HG03025 (cell line): ENCODE measurements around the gene BPGM.

Source experiments
- ATAC-seq: cut with Tn5 transposase; IDR thresholded peaks from one replicate; pipeline ENCODE4 v1.9.1; 2021; ENCODE audit warnings: mild to moderate bottlenecking, moderate library complexity; ENCODE audit not compliant: unreplicated experiment, low FRiP score

Gene BPGM

DNA sequence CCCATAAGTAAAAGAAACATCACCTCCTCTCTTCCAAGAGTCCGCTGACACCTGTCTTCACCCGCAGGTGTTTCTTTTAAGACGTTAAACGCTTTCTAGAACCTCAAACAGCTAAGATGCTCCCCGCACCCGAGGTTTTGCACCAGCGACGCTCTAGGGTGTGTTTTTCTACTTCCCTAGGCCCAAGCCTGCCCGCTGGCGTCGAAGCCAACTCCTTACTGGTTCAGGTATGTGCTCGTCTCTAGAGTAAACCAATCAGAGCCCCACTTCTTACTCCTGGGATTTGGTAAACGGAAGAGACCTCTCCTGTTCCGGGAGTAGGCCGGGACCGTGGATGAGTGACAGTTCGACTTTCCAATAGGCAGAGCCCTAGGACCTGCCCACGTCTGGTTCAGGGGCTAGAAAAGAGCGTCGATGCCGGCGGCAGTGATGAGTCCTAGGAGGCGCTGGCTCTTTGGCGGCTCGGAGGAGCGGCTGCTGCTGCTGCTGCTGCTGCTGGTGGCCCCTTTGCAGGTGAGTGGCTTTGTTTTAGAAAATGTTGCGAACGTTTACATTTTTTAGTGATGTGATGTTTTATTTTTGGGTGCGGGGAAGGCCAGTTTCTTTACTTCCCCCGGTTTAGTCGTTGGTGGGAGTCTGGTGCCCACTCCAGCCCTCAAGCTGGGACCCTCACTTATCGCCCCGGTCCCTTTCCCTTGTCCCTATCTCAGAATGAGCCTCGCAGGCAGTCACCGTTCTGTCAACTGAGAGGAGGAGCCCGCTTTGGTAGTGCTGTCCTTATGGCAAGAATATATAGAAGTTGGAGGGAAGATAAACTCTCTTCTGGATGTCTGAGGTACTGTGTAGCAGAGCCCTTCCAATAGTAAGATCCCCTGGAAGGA lies at the start of gene BPGM:
BPGM (plus strand) TSS at position 429 of the 881 bp plus-strand sequence. CDS start 14,655 bp downstream, outside the sequence.
- ATAC-seq: peak; percentile 99

DNA sequence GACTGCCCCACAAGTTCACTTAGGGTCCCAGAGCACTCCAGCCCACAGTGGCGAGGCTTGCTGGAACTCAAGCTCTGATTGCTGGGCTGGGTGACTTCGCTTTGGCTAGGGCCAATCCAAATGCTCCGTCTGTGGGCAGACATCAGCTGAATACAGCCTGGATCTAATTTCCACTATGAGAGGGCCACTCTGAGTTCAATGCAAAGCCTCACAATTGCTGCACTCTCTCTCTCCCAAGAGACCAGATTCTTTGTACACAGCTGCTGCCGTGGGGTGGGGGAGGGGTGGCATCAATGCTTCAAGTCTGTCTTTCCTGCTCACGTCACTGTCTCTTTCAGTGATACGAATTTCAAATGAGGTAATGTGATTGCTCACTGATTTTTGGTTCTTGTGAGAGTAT lies 47.3 kb upstream of the BPGM start:
- ATAC-seq: no peak

DNA sequence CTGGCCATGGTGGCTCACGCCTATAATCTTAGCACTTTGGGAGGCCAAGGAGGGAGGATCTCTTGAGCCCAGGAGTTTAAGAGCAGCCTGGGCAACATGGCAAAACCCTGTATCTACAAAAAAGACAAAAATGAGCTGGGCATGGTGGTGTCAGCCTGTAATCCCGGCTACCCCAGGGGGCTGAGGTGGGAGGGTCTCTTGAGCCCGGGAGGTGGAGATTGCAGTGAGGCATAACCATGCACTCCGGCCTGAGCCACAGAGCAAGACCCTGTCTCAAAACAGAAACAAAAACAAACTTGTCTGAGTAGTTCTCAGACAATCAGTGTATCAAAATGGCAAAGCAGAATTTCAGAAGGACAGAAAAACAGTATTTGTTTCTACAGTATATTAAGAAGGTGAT lies 45.2 kb upstream of the BPGM start:
- ATAC-seq: no peak

DNA sequence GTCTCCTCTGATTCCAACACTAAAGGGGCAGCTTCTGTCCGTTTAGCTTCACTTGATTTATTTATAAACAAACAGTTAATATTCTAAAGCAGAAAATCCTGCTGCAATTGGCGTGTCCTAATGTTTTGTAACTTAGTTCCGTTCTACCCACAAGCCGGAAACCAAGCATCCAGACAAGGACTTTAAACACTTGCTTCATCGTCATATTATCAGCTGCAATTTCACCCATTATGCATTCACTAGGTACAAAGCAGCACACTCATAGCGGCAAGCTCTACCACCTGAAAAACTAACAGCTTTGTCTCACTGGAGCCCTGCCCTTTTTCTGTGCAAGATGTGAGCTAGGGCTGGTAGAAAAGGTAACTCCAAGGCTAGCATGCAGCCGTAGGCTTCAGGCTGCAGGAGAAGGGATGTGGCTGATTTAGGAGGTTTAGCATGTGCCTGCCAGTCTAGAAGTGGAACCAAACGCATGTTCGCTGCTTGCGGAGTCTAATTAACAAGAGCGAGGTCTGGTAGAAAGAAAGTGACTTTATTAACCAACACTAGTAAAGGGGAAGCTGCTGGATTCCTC lies 43.7 kb upstream of the BPGM start:
- ATAC-seq: no peak

DNA sequence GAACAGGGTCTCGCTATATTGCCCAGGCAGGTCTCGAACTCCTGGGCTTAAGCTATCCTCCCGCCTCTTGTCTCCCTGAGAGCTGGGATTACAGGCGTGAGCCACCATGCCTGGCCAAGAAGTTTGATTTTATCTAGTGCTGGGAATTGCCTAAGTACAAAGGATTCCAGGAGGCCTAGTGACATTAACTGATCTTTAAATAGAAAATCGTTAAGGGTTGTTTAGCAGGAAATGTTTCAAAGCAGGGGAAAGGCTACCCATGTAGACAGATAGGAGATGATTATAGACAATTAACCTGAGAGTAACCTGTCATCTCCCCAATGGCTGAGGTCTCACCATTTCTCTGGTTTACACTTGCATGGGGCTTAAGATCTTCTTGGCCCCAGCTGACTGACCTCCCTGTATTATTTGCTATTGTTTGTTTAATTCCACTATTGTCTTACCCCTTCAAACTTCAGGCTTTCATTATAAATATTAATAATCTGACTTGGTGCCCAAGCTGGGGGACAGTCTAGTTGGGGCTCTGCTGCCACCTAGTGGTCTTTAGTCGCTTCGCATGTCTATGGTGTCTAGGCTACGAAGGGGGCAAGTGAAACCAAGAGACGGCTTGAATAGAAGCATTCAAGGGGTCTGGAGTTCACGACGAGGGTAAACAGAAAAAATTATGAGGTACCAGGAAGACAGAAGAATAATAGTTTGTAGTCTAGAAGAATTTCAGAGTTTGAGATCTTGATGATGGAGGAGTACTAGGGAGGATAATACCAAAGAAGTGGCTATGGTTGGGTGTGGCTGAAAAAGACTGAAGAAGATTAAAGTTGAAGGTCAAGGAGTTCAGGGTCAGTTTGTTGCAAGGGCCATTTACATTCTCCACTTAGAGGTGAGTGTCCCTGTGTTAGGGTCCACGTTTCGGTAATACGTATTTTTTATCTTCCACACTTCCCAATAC lies 40.4 kb upstream of the BPGM start:
- ATAC-seq: no peak

DNA sequence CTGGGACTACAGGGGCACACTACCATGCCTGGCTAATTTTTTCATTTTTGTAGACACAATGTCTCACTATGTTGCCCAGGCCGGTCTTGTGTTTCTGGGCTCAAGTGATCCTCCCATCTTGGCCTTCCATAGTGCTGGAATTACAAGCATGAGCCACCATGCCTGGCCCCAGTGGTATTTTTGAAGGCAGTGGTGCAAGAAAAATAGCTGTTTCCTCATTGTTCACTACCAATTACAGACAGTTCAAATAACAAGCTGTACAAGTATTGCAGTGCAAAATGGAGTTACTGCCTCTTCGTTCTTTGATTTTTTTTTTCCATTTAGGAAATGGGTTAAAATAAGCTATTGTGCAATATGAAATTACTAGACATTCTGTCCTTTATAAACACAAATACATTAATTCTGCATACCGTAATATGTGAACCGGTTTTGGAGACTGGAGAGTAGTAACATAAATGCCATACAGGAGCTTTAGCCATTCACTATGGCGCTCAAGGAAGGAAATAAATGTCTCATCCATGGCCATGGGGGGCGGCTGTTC lies 35.0 kb upstream of the BPGM start:
- no peak for ATAC-seq

DNA sequence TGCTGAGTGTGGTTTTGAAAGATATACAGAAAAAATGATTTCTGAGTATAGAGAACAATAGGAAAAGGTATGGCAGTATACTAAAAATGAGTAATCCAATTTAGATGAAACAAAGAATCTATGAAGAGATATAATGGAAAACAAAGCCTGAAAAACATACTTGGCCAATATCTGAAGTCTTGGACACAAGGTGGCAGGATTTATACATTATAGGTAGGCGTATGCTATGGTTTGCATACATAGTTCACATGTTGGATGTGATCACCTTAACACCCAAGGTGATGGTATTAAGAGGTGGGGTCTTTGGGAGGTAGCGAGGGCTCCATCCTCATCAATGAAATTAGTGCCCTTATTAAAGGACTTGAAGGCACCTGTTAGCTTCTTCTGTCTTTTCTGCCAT lies 34.5 kb upstream of the BPGM start:
- no peak for ATAC-seq

DNA sequence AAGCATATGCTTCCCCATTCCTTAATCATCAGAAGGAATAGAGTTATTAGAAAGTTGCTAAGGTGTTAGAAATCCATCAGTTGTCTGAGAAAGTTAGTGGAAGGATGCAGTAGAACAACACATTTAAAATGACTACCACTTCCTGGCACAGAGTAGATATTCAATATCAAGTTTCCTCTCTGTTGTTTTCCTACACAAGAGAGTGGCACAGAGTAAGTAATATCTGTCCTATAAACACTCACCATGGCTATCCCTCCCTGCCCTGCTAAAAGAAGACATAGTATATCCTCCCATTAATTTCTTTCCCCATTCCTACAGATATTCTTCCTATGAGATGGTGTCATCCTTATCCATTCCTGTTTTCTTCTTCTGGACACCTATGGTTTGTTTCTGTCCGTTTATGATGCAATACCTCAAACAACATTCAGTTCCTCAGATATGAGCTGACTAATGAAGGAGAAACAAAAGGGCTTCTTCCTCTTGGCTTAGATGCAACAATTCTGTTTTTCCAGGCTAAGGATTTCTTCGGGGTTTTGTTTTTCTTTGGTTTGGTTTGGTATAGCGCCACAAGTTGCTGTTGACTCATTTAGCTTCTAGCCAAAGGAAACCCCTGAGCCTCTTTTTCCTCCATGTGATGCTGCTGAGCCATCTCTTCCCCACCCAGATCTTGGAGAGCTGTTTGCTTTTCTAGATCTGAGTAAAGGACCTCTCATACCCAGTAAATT lies 32.9 kb upstream of the BPGM start:
- ATAC-seq: no peak

DNA sequence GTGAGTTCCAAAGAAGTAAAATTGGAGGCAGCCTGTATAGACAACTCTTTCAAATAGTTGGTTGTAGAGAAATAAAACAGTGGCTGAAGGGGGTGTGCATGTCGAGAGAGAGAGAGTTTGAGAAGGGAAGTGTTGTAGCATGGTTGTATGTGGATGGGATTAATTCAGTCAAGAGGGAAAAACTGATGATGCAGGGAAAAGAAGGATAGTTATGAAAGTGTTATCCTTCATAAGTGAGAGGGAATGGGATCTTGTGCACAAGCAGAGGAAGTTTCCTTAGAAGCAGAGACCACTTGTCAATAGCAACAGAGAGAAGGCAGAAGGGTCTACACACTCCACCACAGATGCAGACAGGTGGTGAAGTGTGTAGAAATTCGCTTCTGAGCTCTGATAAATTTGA lies 30.0 kb upstream of the BPGM start:
- no peak for ATAC-seq

DNA sequence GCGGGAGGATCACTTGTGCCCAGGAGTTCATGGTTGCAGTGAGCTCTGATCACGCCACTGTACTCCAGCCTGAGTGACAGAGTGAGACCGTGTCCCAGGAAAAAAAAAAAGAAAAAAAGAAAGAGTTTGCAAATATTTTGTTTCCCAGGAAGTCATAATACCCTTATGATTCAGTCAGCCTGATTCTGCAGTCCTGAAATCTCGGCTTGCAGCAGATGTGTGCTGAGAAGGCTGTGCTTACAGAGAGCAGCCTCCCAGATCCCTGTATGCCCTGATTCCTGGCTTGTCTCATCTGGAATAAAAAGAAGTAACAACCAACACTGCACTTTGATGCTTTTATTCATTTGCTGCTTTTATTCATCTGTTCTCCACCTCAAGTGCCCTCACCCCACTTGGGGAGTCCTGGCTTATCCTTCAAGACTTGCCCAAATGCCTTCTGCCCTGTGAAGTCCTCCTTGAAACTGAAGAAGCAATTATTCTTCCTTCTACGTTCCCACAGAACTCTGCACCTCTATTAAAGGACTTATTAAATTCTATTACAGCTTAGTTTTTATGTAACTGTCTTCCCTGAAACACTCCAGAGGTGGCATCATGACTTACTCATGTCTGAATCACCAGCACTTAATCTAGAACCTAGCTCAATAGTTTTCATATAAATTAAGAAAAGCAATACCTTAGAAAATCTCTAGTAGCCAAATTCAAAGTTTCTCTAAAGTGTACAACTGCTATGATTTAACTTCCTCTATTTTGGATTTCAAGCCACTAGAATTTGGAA lies 27.7 kb upstream of the BPGM start:
- ATAC-seq: no peak

DNA sequence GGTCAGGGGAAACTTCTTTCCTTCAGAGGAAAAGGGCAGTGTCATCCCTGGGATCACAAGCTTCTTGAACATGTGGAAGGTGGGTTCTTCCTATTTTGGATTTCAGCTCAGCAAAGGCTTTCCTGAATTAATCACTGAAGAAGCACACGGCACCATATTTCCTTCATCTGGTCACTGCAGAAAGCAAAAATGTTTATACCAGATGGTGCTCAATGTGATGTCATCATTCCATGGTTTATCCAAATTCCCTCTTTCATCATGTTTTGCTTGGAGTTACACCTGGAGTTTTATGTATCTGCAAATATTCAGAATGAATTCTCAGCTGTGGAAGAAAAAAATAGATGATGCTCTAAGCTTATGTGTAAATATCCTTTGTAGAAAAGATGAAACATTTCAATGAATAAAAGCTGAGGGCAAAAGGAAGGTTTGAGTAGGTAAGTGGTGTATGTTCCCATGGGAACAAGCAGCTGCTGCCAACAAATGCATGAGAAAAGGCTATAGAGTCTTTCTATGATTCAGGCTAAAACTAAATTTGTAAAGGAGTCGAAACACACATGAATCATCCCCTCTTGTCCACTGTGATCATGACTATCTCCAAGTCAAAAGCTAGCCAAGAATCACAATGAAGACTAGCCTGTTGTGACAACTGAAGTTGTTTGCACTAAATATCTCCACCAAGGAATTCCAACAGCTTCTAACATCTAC lies 26.9 kb upstream of the BPGM start:
- ATAC-seq: no peak

DNA sequence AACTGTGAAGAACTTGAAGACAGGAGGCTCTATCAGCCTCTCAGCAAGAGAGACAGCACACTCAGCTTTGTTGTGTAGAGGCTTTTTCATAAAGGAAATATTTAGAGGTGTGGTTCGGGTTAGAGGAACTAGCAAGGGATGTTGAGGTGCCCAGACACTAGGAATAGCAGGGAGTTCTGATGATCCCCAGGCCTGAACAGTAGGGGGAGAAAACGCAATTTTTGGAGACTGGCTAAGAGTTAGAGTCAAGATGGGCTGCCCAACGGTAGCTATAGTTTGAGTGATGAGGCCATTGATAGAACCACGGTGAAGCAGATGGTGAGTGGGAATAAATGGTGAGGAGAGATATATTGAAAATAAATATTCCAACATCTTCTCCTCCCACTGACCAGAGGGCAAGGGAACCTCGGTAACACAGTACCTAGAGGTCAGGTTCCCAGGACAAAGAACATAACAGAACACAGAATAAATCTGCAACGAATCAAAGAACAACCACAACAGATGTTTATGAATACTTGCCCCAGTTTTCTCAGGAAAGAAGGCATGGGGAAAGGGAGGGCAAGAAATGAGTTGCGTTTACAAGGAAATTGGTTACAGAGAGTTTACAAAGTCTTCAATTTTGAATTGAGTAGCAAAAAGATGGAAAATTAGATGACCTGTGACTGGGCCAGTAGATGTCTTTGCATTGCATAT lies 24.2 kb upstream of the BPGM start:
- no peak for ATAC-seq

DNA sequence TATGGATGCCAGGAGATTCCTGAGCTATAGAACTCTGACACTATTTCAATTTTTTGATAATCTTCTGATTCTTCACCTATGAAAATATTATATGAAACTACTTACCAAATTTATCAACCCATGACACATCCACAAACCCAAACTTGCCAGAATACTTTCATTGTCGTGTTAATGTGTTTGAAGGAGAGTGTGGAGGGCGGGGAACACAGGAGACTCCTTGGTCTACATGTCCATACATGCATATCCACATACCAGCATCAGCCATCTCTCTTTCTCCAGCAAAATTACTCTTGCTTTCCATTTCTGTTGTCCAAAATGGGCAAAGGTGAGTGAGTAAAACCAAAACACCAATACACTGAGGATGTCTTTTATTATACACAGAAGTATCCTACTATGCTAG lies 23.5 kb upstream of the BPGM start:
- ATAC-seq: no peak

DNA sequence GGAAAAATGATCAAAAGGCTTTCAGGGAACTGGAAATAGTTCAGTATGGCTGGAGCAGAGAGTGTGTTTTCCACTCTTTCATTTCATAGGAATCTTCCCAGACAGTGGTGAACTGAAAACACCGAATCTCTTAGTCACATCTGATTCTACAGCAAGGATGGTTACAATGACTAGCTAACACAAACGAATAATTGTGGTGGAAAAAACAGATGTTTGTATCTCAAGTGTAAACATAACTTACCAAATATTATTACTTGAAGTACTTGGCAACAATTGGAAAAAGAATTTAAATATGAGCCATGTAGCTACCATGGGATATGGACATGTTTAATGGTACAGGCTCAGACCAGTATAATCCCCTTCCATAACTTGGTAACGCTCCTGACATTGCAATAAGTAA lies 21.1 kb upstream of the BPGM start:
- ATAC-seq: no peak

DNA sequence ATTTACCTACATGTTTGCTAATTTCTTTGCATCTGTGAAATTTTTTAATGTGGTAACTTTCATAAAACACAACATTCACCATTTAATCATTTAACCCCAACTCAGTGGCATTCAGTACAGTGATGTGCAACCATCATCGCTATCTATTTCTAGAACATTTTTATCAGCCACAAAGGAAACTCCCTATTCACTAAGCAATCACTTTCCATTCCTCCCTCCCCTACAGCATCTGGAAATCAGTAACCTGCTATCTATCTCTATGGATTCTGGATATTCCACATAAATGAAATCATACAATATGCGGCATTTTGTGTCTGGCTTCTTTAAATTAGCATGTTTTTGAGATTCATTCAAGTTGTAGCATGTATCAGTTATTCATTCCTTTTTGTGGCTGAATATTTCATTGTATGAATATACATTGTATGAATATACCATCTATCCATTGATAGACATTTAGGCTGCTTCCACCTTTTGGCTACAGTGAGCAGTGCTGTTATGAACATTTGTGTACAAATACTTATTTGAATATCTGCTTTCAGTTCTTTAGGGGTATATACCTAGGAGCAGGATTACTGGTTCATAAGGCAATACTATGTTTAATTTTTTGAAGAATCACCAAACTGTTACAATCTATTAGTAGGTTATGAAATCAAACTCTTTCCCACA lies 19.4 kb upstream of the BPGM start:
- no peak for ATAC-seq

DNA sequence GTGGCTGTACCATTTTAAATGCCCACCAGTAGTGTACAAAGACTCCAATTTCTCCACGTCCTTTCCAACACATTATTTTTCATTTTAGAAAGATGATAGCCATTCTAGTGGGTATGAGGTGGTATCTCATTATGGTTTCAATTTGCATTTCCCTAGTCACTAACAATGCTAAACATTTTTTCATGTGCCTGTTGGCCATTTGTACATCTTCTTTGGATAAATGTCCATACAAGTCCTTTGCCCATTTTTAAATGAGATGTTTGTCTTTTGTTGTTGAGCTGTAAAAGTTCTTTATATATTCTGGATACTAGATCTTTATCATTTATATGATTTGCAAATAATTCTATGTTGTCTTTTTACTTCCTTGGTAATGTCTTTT lies 18.9 kb upstream of the BPGM start:
- ATAC-seq: no peak

DNA sequence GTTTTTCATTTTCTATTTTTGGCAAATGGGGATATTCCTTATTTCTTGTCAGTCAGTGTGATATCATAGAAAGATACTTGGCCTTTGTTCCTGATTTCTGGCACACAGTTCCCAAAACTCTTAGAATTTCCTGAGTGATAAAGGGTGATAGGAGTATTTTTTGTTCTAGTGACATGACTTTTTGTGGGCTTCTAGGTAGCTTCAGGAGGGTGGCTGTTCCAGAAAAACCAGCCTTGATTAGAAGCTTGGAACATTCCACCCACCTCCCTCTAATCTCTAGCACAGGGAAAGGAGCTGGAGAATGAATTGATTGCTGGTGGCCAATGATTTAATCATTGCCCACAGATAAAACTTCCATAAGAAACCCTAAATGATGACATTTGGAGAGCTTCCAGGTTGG lies 17.2 kb upstream of the BPGM start:
- ATAC-seq: no peak

DNA sequence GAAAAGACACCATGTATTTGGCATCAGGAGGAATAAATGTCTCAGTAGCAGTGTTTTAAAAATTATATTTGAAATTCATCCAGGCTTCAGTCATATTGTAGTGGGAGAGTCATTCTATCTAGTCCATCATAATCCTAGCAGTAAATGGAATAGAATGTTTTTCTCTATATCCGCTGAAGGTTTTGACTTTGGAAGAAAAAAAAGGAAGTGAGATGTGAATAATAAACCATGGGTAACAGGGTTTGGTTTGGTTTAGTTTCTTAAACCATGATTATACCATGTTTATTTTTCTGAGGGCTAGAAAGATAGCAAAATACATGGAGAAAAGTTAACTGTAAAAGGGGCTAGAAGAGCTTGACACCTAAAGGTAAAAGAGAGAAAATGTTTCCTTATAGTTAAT lies 16.4 kb upstream of the BPGM start:
- ATAC-seq: no peak
